Fibroblast of lung (primary cell): ENCODE data around the gene BRD2. TPM values are rescaled to one million over a fixed set of nuclear protein-coding genes. Genes with fewer than 3 reads are reported as not detected.

Source experiments
- DNase-seq, 2 donors: peaks; one replicate each; pipeline versions ENCODE4 v3.0.0 to v3.0.0-alpha.2; 2010; ENCODE audit warnings: low read depth in 2 of 2
- H2AFZ ChIP-seq: 2 replicates; pipeline ENCODE4 v1.5.1; 2012; ENCODE audit warnings: low read length, control low read depth, inconsistent platforms
- H3K27ac ChIP-seq: 2 replicates; pipeline ENCODE4 v1.5.1; 2011; ENCODE audit warnings: low read length, control low read depth; ENCODE audit not compliant: insufficient read depth
- H3K27me3 ChIP-seq: 2 replicates; pipeline ENCODE4 v1.5.1; 2011; ENCODE audit warnings: mild to moderate bottlenecking, low read length; ENCODE audit not compliant: control insufficient read depth, insufficient read depth
- H3K36me3 ChIP-seq: 2 replicates; pipeline ENCODE4 v1.5.1; 2011; ENCODE audit warnings: low read length; ENCODE audit not compliant: control insufficient read depth, insufficient read depth
- H3K4me1 ChIP-seq: 2 replicates; pipeline ENCODE4 v1.5.1; 2011; ENCODE audit warnings: low read length; ENCODE audit not compliant: control insufficient read depth, insufficient read depth; ENCODE audit errors: extremely low read depth
- H3K4me2 ChIP-seq: 2 replicates; pipeline ENCODE4 v1.5.1; 2011; ENCODE audit warnings: low read length, control low read depth; ENCODE audit not compliant: insufficient read depth; ENCODE audit errors: extremely low read depth
- H3K4me3 ChIP-seq, 4 experiments: fragments of 200-600 bp in 1 of 4; sonication (generic) in 1 of 4; replicated peaks in 1 of 4; 2 replicates each; pipeline ENCODE4 v1.5.1; 2011 to 2016; ENCODE audit warnings: low read length in 4 of 4, low read depth in 3 of 4, mild to moderate bottlenecking in 3 of 4, control low read depth in 2 of 4, inconsistent platforms in 1 of 4, mixed read lengths in 1 of 4; ENCODE audit not compliant: insufficient read depth in 1 of 4; ENCODE audit errors: control extremely low read depth in 1 of 4
- H3K79me2 ChIP-seq: 2 replicates; pipeline ENCODE4 v1.5.1; 2012; ENCODE audit warnings: mild to moderate bottlenecking, low read length, inconsistent platforms; ENCODE audit not compliant: control insufficient read depth, insufficient read depth
- H3K9ac ChIP-seq: 2 replicates; pipeline ENCODE4 v1.5.1; 2011; ENCODE audit warnings: mild to moderate bottlenecking, low read length, control low read depth; ENCODE audit not compliant: insufficient read depth
- H3K9me3 ChIP-seq: 2 replicates; pipeline ENCODE4 v1.5.1; 2012; ENCODE audit warnings: low read depth, low read length; ENCODE audit not compliant: control insufficient read depth, insufficient read depth
- H4K20me1 ChIP-seq: 2 replicates; pipeline ENCODE4 v1.5.1; 2011; ENCODE audit warnings: low read length; ENCODE audit not compliant: control insufficient read depth, insufficient read depth; ENCODE audit errors: extremely low read depth
- CTCF ChIP-seq, 2 donors: IDR thresholded peaks in 1 of 2; conservative IDR thresholded peaks in 1 of 2; 1 replicate in 1 of 2; 2 replicates in 1 of 2; pipeline ENCODE4 v1.5.1; 2011 to 2012; ENCODE audit warnings: low read length in 2 of 2, control low read depth in 1 of 2, inconsistent platforms in 1 of 2, low read depth in 1 of 2, mild to moderate bottlenecking in 1 of 2
- EZH2 ChIP-seq: IDR thresholded peaks from 2 replicates; pipeline ENCODE4 v1.5.1; 2012; ENCODE audit warnings: low read length, control low read depth, mild to moderate bottlenecking; ENCODE audit errors: missing control alignments
- polyA plus RNA-seq, 2 donors: library from polyadenylated mRNA; depleted of rRNA in 1 of 2; stranded (reverse) in 1 of 2; unstranded in 1 of 2; fragments of >200 nt; gene quantifications; 2 replicates each; pipeline ENCODE4 v1.2.1, GENCODE V29; 2011 to 2012; ENCODE audit warnings: missing spikeins in 1 of 2
- total RNA-seq: library from RNA; depleted of rRNA; stranded (reverse); fragments of >200 nt; gene quantifications from 2 replicates; pipeline ENCODE4 v1.2.1, GENCODE V29; 2014

Gene BRD2
- total and polyA plus RNA-seq, 2 donors (not counting 1 experiment from before 2014, with no cell fraction given) = 75.6 to 126 TPM

GRCh38 chr6:33015798-33016197 lies 47.4 kb downstream of the BRD2 start:
- DNase-seq = no peak
- Histone ChIP-seq H3K79me2 (no peaks in the 10 kb centered on the region), H3K27me3 (peaks cover 21% of the 10 kb centered on the region), H3K4me2 (no peak overlapping the region), H3K9me3 (no peaks in the 10 kb centered on the region), H3K4me3 (no peak overlapping the region), H3K27ac (no peak overlapping the region), H4K20me1 (no peaks in the 10 kb centered on the region), H3K36me3 (no peaks in the 10 kb centered on the region), H3K9ac (no peak overlapping the region), H3K4me1 (no peaks in the 10 kb centered on the region), H2AFZ (no peak overlapping the region)
- TF ChIP-seq CTCF (conservative IDR thresholded peaks at IDR 0.05 in 1 of 2, IDR thresholded peaks at IDR 0.05 in 1 of 2; ENCODE audit: low read depth in 1 of 2, low read length in 2 of 2) = no peak

- Histone ChIP-seq H3K79me2 (no peaks in the 10 kb centered on the region), H3K9me3 (no peaks in the 10 kb centered on the region), H3K4me3 (no peak overlapping the region), H3K27ac (no peak overlapping the region), H3K27me3 (peaks cover 21% of the 10 kb centered on the region), H3K9ac (no peak overlapping the region), H4K20me1 (no peaks in the 10 kb centered on the region), H3K4me1 (no peaks in the 10 kb centered on the region), H3K36me3 (no peaks in the 10 kb centered on the region), H3K4me2 (no peak overlapping the region), H2AFZ (no peak overlapping the region)
- TF ChIP-seq EZH2 = no peak
- no peak for TF ChIP-seq CTCF (conservative IDR thresholded peaks at IDR 0.05 in 1 of 2, IDR thresholded peaks at IDR 0.05 in 1 of 2; ENCODE audit: low read depth in 1 of 2, low read length in 2 of 2)
- DNase-seq = no peak
Observed at GRCh38 chr6:33017018-33017417, 48.6 kb downstream of the BRD2 start.

GRCh38 chr6:33017694-33018353 lies 49.4 kb downstream of the BRD2 start:
- Histone ChIP-seq H3K4me1 (no peaks in the 10 kb centered on the region), H3K9me3 (no peaks in the 10 kb centered on the region), H3K4me3 (no peak overlapping the region), H3K27me3 (peaks cover 21% of the 10 kb centered on the region), H3K36me3 (no peaks in the 10 kb centered on the region), H3K4me2 (no peak overlapping the region), H3K79me2 (no peaks in the 10 kb centered on the region), H3K9ac (no peak overlapping the region), H2AFZ (no peak overlapping the region), H4K20me1 (no peaks in the 10 kb centered on the region), H3K27ac (no peak overlapping the region)
- TF ChIP-seq CTCF (conservative IDR thresholded peaks at IDR 0.05 in 1 of 2, IDR thresholded peaks at IDR 0.05 in 1 of 2; ENCODE audit: low read depth in 1 of 2, low read length in 2 of 2) = no peak
- TF ChIP-seq EZH2 = no peak
- no peak for DNase-seq
